Mesenchymal stem cell (in vitro differentiated cells and primary cell): Measurements from ENCODE around the gene CYSTM1.

ENCODE experiments used
- DNase-seq: peaks from one replicate; pipeline ENCODE4 v3.0.0-alpha.2; 2013
- H2AFZ ChIP-seq: one replicate; pipeline ENCODE4 v1.6.1; 2013; ENCODE audit warnings: low read depth, mild to moderate bottlenecking, control low read depth, inconsistent platforms, low read length, moderate library complexity
- H2AK5ac ChIP-seq: 2 replicates; pipeline ENCODE4 v1.6.1; 2013; ENCODE audit warnings: low read length, moderate library complexity, mild to moderate bottlenecking, inconsistent platforms; ENCODE audit not compliant: severe bottlenecking
- H2BK120ac ChIP-seq: one replicate; pipeline ENCODE4 v1.6.1; 2013; ENCODE audit warnings: low read depth, mild to moderate bottlenecking, inconsistent platforms, low read length, moderate library complexity
- H2BK12ac ChIP-seq, 2 experiments: one replicate each; pipeline ENCODE4 v1.6.1; 2013; ENCODE audit warnings: inconsistent platforms in 2 of 2, low read length in 2 of 2, mild to moderate bottlenecking in 2 of 2, moderate library complexity in 2 of 2, control low read depth in 1 of 2
- H2BK15ac ChIP-seq: one replicate; pipeline ENCODE4 v1.6.1; 2013; ENCODE audit warnings: mild to moderate bottlenecking, low read depth, inconsistent platforms; ENCODE audit not compliant: poor library complexity, severe bottlenecking
- H2BK5ac ChIP-seq: 2 replicates; pipeline ENCODE4 v1.6.1; 2013; ENCODE audit warnings: low read depth, mild to moderate bottlenecking, low read length, control low read depth, inconsistent platforms; ENCODE audit not compliant: poor library complexity, severe bottlenecking
- H3K14ac ChIP-seq, 2 experiments: one replicate each; pipeline ENCODE4 v1.6.1; 2013; ENCODE audit warnings: inconsistent platforms in 2 of 2, low read length in 2 of 2, control low read depth in 1 of 2, mild to moderate bottlenecking in 1 of 2, moderate library complexity in 1 of 2
- H3K18ac ChIP-seq, 2 experiments: one replicate each; pipeline ENCODE4 v1.6.1; 2013; ENCODE audit warnings: inconsistent platforms in 2 of 2, low read length in 2 of 2, control low read depth in 1 of 2, low read depth in 1 of 2, mild to moderate bottlenecking in 1 of 2
- H3K23ac ChIP-seq, 2 experiments: one replicate each; pipeline ENCODE4 v1.6.1; 2013; ENCODE audit warnings: inconsistent platforms in 2 of 2, low read length in 2 of 2, mild to moderate bottlenecking in 2 of 2, moderate library complexity in 2 of 2, control low read depth in 1 of 2
- H3K27ac ChIP-seq: 2 replicates; pipeline ENCODE4 v1.5.1; 2013; ENCODE audit warnings: mild to moderate bottlenecking, moderate library complexity, low read length, control low read depth, inconsistent platforms; ENCODE audit not compliant: poor library complexity, severe bottlenecking
- H3K27me3 ChIP-seq, 2 experiments: 2 replicates each; pipeline versions ENCODE4 v1.6.1 to v1.7.0; 2013; ENCODE audit warnings: low read length in 2 of 2, mild to moderate bottlenecking in 2 of 2, moderate library complexity in 2 of 2, control low read depth in 1 of 2, inconsistent platforms in 1 of 2; ENCODE audit not compliant: control insufficient read depth in 1 of 2, insufficient read depth in 1 of 2
- H3K36me3 ChIP-seq, 2 experiments: 2 replicates each; pipeline versions ENCODE4 v1.6.1 to v1.7.0; 2013; ENCODE audit warnings: low read length in 2 of 2, control low read depth in 1 of 2, inconsistent platforms in 1 of 2, low read depth in 1 of 2, mild to moderate bottlenecking in 1 of 2; ENCODE audit not compliant: insufficient read depth in 2 of 2, control insufficient read depth in 1 of 2
- H3K4ac ChIP-seq, 2 experiments: one replicate each; pipeline ENCODE4 v1.6.1; 2013; ENCODE audit warnings: inconsistent platforms in 2 of 2, low read length in 2 of 2, mild to moderate bottlenecking in 2 of 2, moderate library complexity in 2 of 2, control low read depth in 1 of 2, low read depth in 1 of 2
- H3K4me1 ChIP-seq: 2 replicates; pipeline ENCODE4 v1.6.1; 2013; ENCODE audit warnings: low read depth, low read length, control low read depth; ENCODE audit not compliant: control insufficient read depth, insufficient read depth
- H3K4me2 ChIP-seq: 2 replicates; pipeline ENCODE4 v1.6.1; 2013; ENCODE audit warnings: low read length, mild to moderate bottlenecking, inconsistent platforms; ENCODE audit not compliant: poor library complexity, severe bottlenecking
- H3K4me3 ChIP-seq, 2 experiments: 2 replicates each; pipeline versions ENCODE4 v1.5.1 to v1.7.0; 2013; ENCODE audit warnings: low read length in 2 of 2, mild to moderate bottlenecking in 2 of 2, control low read depth in 1 of 2, low read depth in 1 of 2; ENCODE audit not compliant: insufficient read depth in 1 of 2
- H3K79me1 ChIP-seq: replicated peaks from 2 replicates; pipeline ENCODE4 v1.6.1; 2013; ENCODE audit warnings: mild to moderate bottlenecking, control low read depth, low read length, inconsistent platforms; ENCODE audit not compliant: poor library complexity, severe bottlenecking
- H3K9ac ChIP-seq: 2 replicates; pipeline ENCODE4 v1.7.0; 2013; ENCODE audit warnings: mild to moderate bottlenecking, low read length, moderate library complexity
- H3K9me3 ChIP-seq: 2 replicates; pipeline ENCODE4 v1.7.0; 2013; ENCODE audit warnings: mild to moderate bottlenecking, low read length; ENCODE audit not compliant: control insufficient read depth
- H4K8ac ChIP-seq: one replicate; pipeline ENCODE4 v1.6.1; 2013; ENCODE audit warnings: inconsistent platforms, mild to moderate bottlenecking, low read length, moderate library complexity
- H4K91ac ChIP-seq: one replicate; pipeline ENCODE4 v1.6.1; 2013; ENCODE audit warnings: mild to moderate bottlenecking, low read length, inconsistent platforms
- WGBS: methylation state at CpG from one replicate; pipeline ENCODE4 v1.1.7; 2013; ENCODE audit warnings: mixed read lengths; 5-methylcytosine and 5-hydroxymethylcytosine counted together

CYSTM1 gene

GRCh38 chr5:140282266-140282665, 107.3 kb downstream of the CYSTM1 start:
- Histone ChIP-seq H3K23ac (no peak overlapping the region), H3K18ac (no peak overlapping the region), H2BK5ac (no peak overlapping the region), H3K79me1 (peaks cover 10% of the 10 kb centered on the region), H2BK12ac (no peak overlapping the region), H3K27me3 (no peaks in the 10 kb centered on the region), H3K4ac (no peak overlapping the region), H4K8ac (no peak overlapping the region), H2BK120ac (no peak overlapping the region), H3K9me3 (peaks cover 4% of the 10 kb centered on the region), H3K27ac (no peak overlapping the region), H4K91ac (no peak overlapping the region), H3K14ac (no peak overlapping the region), H3K4me1 (no peaks in the 10 kb centered on the region), H3K4me3 (no peak overlapping the region), H3K36me3 (peaks cover 13 to 18% of the 10 kb centered on the region in 2 experiments), H2AFZ (no peak overlapping the region), H3K4me2 (no peak overlapping the region), H2AK5ac (no peak overlapping the region), H3K9ac (no peak overlapping the region), H2BK15ac (no peak overlapping the region)
- no peak for DNase-seq
- WGBS: no CpG with 5 or more reads among the region's 2 CpGs

- H3K14ac ChIP-seq: no peak overlapping the region
- no peak overlapping the region for H4K91ac ChIP-seq
- H2AK5ac ChIP-seq: no peak overlapping the region
- H2BK120ac ChIP-seq: no peak overlapping the region
- no peak overlapping the region for H3K9ac ChIP-seq
- H3K4ac ChIP-seq: no peak overlapping the region
- H3K4me2 ChIP-seq: no peak overlapping the region
- no peak overlapping the region for H3K18ac ChIP-seq
- H2BK12ac ChIP-seq: no peak overlapping the region
- H3K23ac ChIP-seq: no peak overlapping the region
- H2AFZ ChIP-seq: no peak overlapping the region
- H3K27me3 ChIP-seq: no peaks in the 10 kb centered on the region
- no peaks in the 10 kb centered on the region for H3K9me3 ChIP-seq
- peaks cover 5 to 7% of the 10 kb centered on the region in 2 experiments for H3K36me3 ChIP-seq
- H3K4me1 ChIP-seq: no peaks in the 10 kb centered on the region
- H2BK15ac ChIP-seq: no peak overlapping the region
- H3K79me1 ChIP-seq: peaks cover 8% of the 10 kb centered on the region
- DNase-seq: no peak
- no peak overlapping the region for H3K4me3 ChIP-seq
- H3K27ac ChIP-seq: no peak overlapping the region
- no peak overlapping the region for H2BK5ac ChIP-seq
- WGBS: 93% methylated on average over 1 of the region's 3 CpGs
- H4K8ac ChIP-seq: no peak overlapping the region
These were observed 109.0 kb downstream of the CYSTM1 start for GRCh38 chr5:140284013-140284412.

- no peak overlapping the region for H3K23ac ChIP-seq
- H3K4me1 ChIP-seq: no peaks in the 10 kb centered on the region
- WGBS: 100% methylated on average over 4 of the region's 5 CpGs
- H3K9me3 ChIP-seq: no peaks in the 10 kb centered on the region
- H2BK120ac ChIP-seq: no peak overlapping the region
- no peak overlapping the region for H3K27ac ChIP-seq
- H3K4me2 ChIP-seq: no peak overlapping the region
- H2BK12ac ChIP-seq: no peak overlapping the region
- no peak overlapping the region for H3K18ac ChIP-seq
- peaks cover 12% of the 10 kb centered on the region for H3K79me1 ChIP-seq
- H3K36me3 ChIP-seq: no peaks in the 10 kb centered on the region
- H2AFZ ChIP-seq: no peak overlapping the region
- H2BK15ac ChIP-seq: no peak overlapping the region
- H4K91ac ChIP-seq: no peak overlapping the region
- H2BK5ac ChIP-seq: no peak overlapping the region
- no peak overlapping the region for H4K8ac ChIP-seq
- H3K4ac ChIP-seq: no peak overlapping the region
- no peak overlapping the region for H2AK5ac ChIP-seq
- H3K4me3 ChIP-seq: no peak overlapping the region
- H3K27me3 ChIP-seq: no peaks in the 10 kb centered on the region
- H3K9ac ChIP-seq: no peak overlapping the region
- no peak overlapping the region for H3K14ac ChIP-seq
- DNase-seq: no peak
These were observed 111.4 kb downstream of the CYSTM1 start for GRCh38 chr5:140286424-140286823.

GRCh38 chr5:140287801-140288521, 113.0 kb downstream of the CYSTM1 start:
- no peak overlapping the region for H3K14ac ChIP-seq
- no peak overlapping the region for H2BK5ac ChIP-seq
- no peak overlapping the region for H3K4me2 ChIP-seq
- H3K4ac ChIP-seq: no peak overlapping the region
- no peaks in the 10 kb centered on the region for H3K4me1 ChIP-seq
- no peak overlapping the region for H2AK5ac ChIP-seq
- H4K91ac ChIP-seq: no peak overlapping the region
- H3K4me3 ChIP-seq: no peak overlapping the region
- no peak overlapping the region for H3K9ac ChIP-seq
- H2BK15ac ChIP-seq: no peak overlapping the region
- H3K27ac ChIP-seq: no peak overlapping the region
- no peak for DNase-seq
- WGBS: 98% methylated on average over 3 of the region's 7 CpGs
- no peak overlapping the region for H4K8ac ChIP-seq
- H3K36me3 ChIP-seq: no peaks in the 10 kb centered on the region
- H3K27me3 ChIP-seq: no peaks in the 10 kb centered on the region
- H2AFZ ChIP-seq: no peak overlapping the region
- H2BK120ac ChIP-seq: no peak overlapping the region
- H3K23ac ChIP-seq: no peak overlapping the region
- no peak overlapping the region for H3K18ac ChIP-seq
- H2BK12ac ChIP-seq: no peak overlapping the region
- H3K9me3 ChIP-seq: no peaks in the 10 kb centered on the region
- H3K79me1 ChIP-seq: peaks cover 8% of the 10 kb centered on the region
